GM18502 (cell line): ENCODE measurements around the gene HSH2D.
"Not testable (repeated sequence)": the region's sequence is repeated elsewhere in the genome, so short reads cannot be mapped to it uniquely, and the experiment has no call there.

Source experiments
- ATAC-seq: cut with Tn5 transposase; IDR thresholded peaks from one replicate; pipeline ENCODE4 v1.9.1; 2021; ENCODE audit warnings: mild to moderate bottlenecking; ENCODE audit not compliant: unreplicated experiment, poor library complexity

Gene HSH2D

DNA sequence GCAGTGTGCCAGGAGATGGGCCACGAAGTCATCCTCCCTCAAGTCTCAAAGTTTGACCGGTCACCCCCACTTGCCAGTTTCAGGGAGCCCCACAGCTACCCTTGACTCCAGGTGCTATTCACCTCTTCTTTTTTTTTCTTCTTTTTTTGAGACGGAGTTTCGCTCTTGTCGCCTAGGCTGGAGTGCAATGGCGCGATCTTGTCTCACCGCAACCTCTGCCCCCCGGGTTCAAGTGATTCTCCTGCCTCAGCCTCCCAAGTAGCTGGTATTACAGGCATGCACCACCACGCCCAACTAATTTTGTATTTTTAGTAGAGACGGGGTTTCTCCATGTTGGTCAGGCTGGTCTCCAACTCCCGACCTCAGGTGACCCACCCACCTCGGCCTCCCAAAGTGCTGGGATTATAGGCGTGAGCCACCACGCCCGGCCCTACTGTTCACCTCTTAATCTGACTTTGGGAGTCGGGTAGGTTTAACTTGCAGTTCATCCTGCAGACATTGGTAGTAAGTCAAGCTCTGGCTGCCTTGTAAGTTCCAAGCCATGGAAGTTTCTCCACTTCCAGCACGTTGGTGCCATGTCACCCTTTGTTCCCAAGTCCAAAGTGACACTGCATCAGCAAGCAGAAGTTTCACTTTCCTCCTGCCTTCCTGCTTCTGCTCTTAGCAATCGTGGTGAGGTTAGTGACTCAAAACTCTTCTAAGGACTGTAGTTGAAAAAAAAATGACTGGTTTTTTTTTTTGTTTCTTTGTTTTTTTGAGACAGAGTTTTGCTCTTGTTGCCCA, 24.2 kb upstream of the HSH2D start:
- not testable (repeated sequence) for ATAC-seq

DNA sequence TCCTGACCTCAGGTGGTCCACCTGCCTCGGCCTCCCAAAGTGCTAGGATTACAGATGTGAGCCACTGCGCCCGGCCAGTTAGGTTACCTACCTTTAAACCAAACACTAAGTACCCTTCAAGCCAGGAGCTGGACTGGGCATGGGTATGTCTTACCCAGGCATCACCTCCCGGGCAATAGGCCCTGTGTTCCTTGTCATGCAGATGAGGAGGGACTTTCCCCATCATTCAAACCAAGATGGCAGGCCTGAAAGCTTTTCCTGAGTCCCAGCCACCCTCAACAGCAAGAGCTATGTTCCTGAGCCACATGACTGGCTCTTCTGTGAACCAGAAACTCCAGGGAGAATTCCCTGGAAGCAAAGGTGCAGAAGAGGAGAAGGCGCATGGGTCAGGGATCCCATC, 22.3 kb upstream of the HSH2D start:
- ATAC-seq: no peak

DNA sequence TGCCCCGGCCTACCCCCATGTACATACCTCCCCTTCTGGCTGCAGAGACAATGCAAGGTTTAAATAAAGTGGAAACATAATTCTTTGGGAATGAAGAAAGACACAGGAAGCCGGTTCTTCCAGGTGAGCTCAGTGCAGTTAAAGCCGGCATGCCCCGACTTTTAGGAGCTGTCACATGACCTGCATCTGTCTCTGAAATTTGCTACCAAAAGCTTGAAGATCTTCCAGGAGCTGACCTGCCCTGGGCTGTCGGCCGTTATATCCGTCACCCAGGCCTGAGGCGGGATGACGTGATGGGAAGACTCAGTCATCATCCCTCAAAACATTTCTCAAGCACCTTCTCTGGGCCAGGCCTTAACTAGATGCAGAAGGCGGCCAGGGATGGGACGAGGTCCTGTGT, 21.5 kb upstream of the HSH2D start:
- ATAC-seq: no peak

- no peak for ATAC-seq
Observed at GRCh38 chr19:16124953-16125352, 18.5 kb upstream of the HSH2D start.

DNA sequence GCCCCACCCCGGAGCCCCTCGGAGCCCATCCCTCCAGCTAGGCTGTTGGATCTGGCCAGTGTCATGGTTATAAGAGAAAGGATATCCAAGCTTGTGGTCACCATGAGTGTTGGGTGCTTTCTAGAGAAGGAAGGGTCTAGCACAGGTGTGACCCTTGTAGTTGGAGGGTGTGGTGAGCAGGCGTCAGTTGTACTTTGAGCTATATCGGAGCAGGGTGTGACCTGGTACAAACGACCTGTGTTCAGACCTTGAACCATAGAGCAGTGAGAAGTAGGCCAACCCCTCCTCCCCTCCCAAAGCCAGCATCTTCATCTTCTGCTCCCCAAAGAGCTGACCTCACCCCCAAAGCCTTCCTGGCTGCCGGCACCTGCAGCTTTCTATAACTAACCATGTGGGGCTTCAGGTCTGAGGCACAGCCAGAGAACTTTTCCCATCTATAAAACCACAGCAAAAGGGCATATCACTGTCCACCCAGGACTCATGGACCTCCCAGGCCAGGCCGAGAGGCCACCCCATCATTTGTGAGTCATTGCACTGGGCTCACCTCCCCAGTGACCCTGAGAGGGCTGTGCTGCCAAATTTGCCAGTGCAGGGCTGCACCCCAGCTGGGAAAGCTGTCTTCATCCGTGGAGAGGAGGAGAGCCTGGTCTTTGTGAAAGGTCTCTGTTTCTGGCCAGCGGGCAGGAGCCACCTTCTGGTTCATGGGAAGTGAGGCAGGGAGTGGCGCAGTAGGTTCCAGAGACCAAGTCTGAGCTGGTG, 17.6 kb upstream of the HSH2D start:
- no peak for ATAC-seq

GRCh38 chr19:16127080-16127479, 16.4 kb upstream of the HSH2D start:
- ATAC-seq: no peak

DNA sequence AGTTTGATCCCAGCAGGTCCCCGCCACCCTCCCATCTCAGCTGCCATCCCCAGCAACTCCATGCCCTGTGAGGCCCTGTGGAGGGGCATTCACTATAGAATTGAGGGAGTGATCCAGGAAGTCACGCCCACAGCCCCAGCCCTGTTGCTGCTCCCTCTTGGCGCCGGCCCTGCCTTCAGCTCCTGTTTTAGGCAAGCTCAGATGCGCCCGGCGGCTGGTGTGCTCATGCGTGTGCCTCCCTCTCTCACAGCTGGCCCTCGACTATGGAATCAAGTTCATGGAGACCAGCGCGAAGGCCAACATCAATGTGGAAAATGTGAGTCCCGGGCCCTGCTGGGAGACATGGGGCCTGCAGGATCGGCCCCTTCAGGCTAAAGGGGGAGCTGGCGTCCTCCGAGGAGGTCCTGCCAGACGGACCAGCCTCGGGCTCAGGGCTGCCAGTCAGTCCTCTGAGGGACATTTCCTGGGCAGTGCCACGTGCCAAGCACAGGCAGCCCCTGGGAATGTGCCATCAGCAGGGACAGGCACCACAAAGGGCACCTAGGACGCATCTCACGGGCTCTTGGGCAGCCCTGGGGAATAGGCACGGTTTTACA, 15.6 kb upstream of the HSH2D start:
- ATAC-seq: no peak

DNA sequence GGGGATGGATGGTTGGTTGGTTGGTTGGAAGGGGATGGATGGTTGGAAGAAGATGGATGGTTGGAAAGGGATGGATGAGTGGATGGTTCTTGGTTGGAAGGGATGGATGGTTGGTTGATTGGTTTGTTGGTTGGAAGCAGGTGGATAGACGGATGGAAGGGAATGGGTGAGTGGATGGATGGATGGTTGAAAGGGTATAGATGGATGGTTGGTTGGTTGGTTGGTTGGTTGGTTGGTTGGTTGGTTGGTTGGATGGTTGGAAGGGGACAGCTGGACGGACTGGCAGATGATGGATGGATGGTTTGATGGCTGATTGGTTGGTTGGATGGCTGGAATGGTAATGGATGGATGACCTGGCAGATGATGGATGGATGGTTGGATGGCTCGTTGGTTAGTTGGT, 11.8 kb upstream of the HSH2D start:
- no peak for ATAC-seq

DNA sequence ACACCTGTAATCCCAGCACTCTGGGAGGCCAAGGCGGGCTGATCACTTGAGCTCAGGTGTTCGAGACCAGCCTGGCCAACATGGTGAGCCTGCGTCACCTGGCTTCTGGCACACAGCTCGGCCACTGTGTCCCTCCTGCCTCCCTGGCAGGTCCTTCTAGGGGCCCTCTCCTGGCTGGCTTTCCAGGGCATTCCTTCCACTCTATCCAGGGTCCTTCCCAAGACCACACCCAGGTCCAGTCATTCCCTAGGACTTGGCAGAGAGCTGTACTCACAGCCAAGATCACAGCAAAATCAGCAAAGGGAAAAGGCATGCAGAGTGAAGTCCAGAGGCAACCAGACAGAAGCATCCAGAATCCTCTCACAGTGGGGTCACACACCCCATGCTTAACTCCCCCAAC, 9.7 kb upstream of the HSH2D start:
- ATAC-seq: no peak

DNA sequence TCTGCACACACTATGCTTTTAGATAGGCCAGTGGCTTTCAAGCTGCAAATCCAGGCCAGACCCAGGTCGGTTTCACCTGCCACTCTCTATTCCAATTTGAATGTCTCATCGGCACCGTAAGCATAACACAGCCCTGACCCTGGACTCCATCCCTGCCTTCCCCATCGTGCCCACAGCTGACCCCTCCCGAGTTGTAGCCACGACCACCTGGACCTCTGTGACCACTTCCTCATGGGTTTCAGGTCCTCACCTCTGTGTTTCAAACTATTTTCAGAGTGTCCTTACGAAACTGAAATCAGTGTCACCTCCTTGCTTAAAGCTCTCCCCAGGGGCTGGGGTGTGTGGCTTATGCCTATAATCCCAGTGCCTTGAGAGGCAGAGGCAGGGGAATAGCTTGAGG, 9.0 kb upstream of the HSH2D start:
- no peak for ATAC-seq

GRCh38 chr19:16135430-16136127, 7.9 kb upstream of the HSH2D start:
- no peak for ATAC-seq

DNA sequence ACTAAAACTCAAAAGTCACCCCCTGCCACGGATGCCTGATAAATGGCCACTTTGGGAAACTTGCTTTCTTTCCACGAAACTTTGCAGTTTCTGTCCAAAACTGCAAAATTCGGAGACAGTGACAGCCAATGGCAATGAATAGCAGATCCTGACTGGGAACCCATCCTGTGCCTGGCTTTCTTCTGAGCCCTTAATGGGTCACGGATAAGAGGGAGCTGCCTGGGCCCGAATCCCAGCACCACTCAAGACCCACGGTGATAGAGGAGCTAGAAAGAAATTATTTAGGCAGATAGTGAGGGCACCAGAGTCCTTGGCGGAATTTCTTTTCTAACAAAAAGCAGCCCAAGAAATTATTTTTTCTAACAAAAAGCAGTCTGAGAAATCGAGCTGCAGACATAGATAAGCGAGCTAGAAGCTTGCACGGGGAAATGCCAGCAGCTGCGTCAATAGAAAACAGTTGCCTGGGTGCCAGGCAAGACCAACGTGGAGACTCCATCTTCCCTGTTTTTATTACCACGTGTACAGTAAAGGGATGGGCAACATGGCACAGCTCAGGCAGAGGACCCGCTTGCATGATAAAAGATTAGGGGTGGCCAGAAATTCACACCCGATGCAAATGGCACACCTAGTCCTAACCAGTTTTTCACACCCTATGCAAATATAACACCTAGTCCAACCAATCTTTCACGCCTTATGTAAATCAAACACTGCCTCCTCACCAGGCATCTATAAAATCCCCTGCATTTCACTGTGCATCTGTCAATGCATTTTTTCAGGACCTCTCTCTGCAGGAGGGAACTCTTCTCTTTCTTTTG, 7.1 kb upstream of the HSH2D start:
- no peak for ATAC-seq

DNA sequence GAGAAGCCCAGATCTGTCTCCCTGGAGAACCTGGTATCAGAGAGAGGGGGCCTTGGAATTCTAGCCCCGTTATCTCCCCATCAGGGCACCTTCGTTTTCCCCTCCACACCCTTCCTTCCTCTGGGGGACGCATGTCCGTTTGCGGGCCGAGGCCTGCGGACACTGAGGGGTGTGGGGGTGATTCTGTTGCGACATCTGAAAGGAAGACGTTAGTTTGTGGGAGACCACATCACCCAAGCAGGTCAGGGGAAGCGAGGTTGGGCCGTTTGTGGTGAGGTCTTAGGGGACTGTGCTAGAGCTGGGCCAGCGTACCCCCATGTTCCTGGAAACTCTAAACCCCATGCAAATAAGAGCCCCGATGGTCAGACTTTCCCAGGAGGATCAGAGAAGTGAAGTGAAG, 3.7 kb upstream of the HSH2D start:
- no peak for ATAC-seq

DNA sequence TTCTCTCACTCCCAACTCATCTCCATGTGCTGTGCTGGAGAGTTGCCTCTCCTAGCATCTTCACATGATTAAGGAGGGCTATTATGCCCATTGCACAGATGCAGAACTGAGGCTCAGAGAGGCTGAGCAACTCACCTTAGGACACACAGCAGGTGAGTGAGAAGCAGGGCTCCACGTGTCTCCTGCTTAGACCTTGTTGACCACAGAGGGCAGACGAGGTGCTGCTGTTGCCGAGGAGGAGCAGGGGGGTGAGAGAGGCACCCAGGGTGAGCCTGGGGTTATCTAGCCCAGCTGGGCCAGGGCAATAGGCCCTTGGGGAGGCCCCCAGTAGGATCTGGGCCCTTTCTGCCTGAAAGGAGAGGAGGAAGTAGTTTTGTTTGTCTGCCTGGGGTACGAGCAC, 2.4 kb upstream of the HSH2D start:
- peak; percentile 45 for ATAC-seq

GRCh38 chr19:16142032-16142580, 1.4 kb upstream of the HSH2D start:
- no peak for ATAC-seq

- no peak for ATAC-seq
Observed at GRCh38 chr19:16144216-16144581, 714 bp downstream of the HSH2D start.

DNA sequence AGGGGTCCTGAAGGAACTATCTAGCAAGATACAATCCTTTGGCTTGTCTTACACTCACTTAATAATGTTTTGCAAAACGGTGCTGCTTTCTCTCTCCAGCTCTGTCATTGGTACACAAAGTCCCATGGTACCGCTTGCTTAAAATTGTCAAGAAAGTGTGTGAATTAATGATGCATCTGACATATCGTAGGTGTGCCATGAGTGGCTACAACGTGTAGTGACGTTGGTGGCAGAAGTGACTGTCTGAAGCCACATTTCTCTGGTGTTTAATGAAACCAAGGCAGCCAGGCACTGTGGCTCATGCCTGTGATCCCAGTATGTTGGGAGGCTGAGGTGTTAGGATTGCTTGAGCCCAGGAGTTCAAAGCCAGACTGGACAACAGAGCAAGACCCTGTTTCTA, 2.6 kb downstream of the HSH2D start:
- no peak for ATAC-seq

DNA sequence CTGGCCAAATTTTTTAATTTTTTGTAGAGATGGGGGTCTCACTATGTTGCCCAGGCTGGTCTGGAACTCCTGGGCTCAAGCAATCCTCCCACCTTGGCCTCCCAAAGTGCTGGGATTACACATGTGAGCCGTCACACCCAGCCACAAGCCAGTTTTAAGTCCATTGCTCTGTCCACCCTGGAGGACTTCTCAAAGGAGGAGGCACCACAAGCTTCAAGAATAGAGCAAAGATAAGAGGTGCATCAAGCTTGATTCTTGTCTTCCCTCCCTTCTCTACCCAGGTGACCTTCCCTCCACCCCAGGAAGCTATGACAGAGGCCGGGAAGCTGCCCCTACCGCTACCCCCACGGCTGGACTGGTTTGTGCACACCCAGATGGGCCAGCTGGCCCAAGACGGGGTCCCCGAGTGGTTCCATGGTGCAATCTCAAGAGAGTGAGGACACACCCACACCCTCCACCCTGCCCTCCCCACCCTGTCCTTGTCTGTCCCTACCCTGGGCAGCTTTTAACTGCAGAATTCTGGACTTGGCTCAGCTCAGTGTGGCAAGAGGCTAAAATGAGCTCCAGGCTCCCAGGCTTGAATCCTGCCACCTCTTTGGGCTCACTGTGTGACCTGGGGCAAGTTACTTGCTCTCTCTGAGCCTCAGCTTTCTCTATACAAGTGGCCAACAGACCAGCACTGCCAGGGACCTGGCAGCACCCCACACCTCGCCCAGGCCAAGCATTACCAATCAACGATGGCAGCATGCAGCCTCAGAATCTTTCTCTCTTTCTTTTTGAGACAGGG, 5.2 kb downstream of the HSH2D start:
- ATAC-seq: no peak
